Suprapubic skin (tissue), 4 donors: ENCODE results near the gene NDUFS5. TPM values are rescaled to one million over a fixed set of nuclear protein-coding genes. Genes with fewer than 3 reads are reported as not detected.
"Not testable (repeated sequence)": the region's sequence is repeated elsewhere in the genome, so short reads cannot be mapped to it uniquely, and the experiment has no call there.

Source experiments
- DNase-seq, 2 donors: peaks; one replicate each; pipeline ENCODE4 v3.0.0-alpha.2; 2019; ENCODE audit warnings: low spot score in 2 of 2
- H3K27ac ChIP-seq: fragments of 200-600 bp; sonication (generic); one replicate; pipeline ENCODE4 v1.5.1; 2019
- H3K27me3 ChIP-seq: fragments of 200-600 bp; sonication (generic); one replicate; pipeline ENCODE4 v1.5.1; 2019
- H3K36me3 ChIP-seq: fragments of 200-600 bp; sonication (generic); one replicate; pipeline ENCODE4 v1.5.1; 2019
- H3K4me1 ChIP-seq: fragments of 200-600 bp; sonication (generic); one replicate; pipeline ENCODE4 v1.5.1; 2019
- H3K4me3 ChIP-seq: fragments of 200-600 bp; sonication (generic); one replicate; pipeline ENCODE4 v1.5.1; 2019; ENCODE audit warnings: mild to moderate bottlenecking
- H3K9me3 ChIP-seq: fragments of 200-600 bp; sonication (generic); one replicate; pipeline ENCODE4 v1.5.1; 2019
- CTCF ChIP-seq, 2 donors: fragments of 200-600 bp in 1 of 2; fragments of 450-650 bp in 1 of 2; sonication (generic) in 1 of 2; IDR thresholded peaks; one replicate each; pipeline ENCODE4 v1.5.1; 2016 to 2019; ENCODE audit warnings: antibody characterized with exemption in 2 of 2, mild to moderate bottlenecking in 1 of 2, moderate library complexity in 1 of 2
- EP300 ChIP-seq: sonication (generic); formaldehyde crosslinking; IDR thresholded peaks from one replicate; pipeline ENCODE4 v1.6.1; 2017; ENCODE audit warnings: antibody characterized with exemption
- POLR2A ChIP-seq, 2 donors: fragments of 450-650 bp; IDR thresholded peaks; one replicate each; pipeline ENCODE4 v1.6.1; 2017; ENCODE audit warnings: antibody characterized with exemption in 2 of 2, mild to moderate bottlenecking in 2 of 2, moderate library complexity in 2 of 2
- POLR2AphosphoS5 ChIP-seq, 3 donors: sonication (generic); formaldehyde crosslinking; IDR thresholded peaks; one replicate each; pipeline ENCODE4 v1.6.1; 2017; ENCODE audit warnings: antibody characterized with exemption in 3 of 3
- WGBS: methylation state at CpG from one replicate; pipeline ENCODE4 v1.1.5; 2018; 5-methylcytosine and 5-hydroxymethylcytosine counted together
- total RNA-seq, 4 donors: library from RNA; depleted of rRNA; stranded (reverse); fragments of >200 nt; gene quantifications; one replicate each; pipeline ENCODE4 v1.1.0, GENCODE V29; 2016

NDUFS5 gene
- total RNA-seq, 4 donors from 2014 or later = 314 to 371 (median 352) TPM

DNA sequence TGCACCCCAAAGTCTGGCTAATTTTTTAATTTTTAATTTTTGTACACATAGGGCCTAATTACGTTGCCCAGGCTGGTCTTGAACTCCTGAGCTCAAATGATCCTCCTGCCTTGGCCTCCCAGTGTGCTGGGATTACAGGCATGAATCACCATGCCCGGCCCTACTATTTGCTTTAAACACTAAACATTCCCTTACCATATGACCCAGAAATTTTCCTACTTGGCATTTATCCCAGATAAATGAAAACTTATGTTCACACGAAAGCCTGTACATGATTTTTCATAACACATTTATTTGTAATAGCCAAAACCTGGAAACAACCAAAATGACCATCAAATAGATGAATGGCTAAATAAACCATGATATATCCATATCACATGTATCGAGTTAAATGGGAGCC, 35.8 kb downstream of the NDUFS5 start:
- Histone ChIP-seq H3K27ac (no peak overlapping the region), H3K4me1 (no peaks in the 10 kb centered on the region), H3K4me3 (no peak overlapping the region), H3K9me3 (no peaks in the 10 kb centered on the region), H3K36me3 (no peaks in the 10 kb centered on the region), H3K27me3 (no peaks in the 10 kb centered on the region)
- DNase-seq = peak in 1 of 2 donors; percentile 11
- 76% methylated on average over 4 of the region's 4 CpGs for WGBS
- TF ChIP-seq EP300 = no peak
- TF ChIP-seq POLR2A (IDR thresholded peaks at IDR 0.05) = no peak
- TF ChIP-seq POLR2AphosphoS5 (IDR thresholded peaks at IDR 0.05) = no peak
- TF ChIP-seq CTCF (IDR thresholded peaks at IDR 0.05) = no peak

GRCh38 chr1:39063191-39063590, 37.0 kb downstream of the NDUFS5 start:
- WGBS = 63% methylated on average over 7 of the region's 7 CpGs
- no peak for DNase-seq
- Histone ChIP-seq H3K27ac (no peak overlapping the region), H3K9me3 (no peaks in the 10 kb centered on the region), H3K4me3 (no peak overlapping the region), H3K27me3 (no peaks in the 10 kb centered on the region), H3K4me1 (no peaks in the 10 kb centered on the region), H3K36me3 (no peaks in the 10 kb centered on the region)
- no peak for TF ChIP-seq EP300
- TF ChIP-seq POLR2A (IDR thresholded peaks at IDR 0.05) = no peak
- TF ChIP-seq CTCF (IDR thresholded peaks at IDR 0.05) = no peak
- TF ChIP-seq POLR2AphosphoS5 (IDR thresholded peaks at IDR 0.05) = no peak

DNA sequence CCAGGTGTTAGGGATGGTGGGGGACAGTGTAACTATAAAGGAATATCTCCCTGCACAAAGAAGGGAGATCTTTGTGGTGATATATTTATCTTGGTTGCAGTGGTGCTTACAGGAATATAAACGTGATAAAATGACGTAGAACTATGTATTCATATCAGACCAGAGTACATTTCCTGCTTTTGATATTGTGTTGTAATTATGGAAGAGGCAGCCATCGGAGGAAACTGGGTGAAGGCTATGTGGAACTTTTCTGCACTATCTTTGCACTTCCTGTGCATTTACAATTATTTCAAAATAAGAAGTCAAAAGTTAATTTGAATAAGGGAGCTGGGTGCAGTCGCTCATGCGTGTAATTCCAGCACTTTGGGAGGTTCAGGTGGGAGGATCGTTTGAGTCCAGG, 37.6 kb downstream of the NDUFS5 start:
- Histone ChIP-seq H3K27ac (no peak overlapping the region), H3K4me3 (no peak overlapping the region)
- WGBS = 70% methylated on average over 6 of the region's 6 CpGs

DNA sequence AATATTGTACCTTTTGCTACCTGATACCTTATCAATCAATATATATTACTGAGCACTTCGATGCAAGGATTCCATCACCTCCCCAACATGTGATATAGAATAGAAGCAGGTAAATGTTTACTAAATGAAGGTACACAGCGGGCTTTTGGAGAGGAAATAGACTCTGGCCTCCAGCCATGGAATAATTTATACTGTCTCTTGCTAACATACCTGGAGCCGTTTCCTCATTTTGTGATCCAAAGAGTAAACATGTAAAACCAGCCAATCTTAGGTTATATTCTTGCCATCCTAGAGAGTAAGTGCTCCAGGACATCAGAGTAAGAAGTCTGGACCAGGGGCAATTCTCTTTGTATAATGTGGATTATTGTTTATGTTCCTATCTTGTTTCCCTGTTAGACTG, 39.4 kb downstream of the NDUFS5 start:
- DNase-seq = no peak
- Histone ChIP-seq H3K4me3 (no peak overlapping the region), H3K27me3 (no peaks in the 10 kb centered on the region), H3K36me3 (no peaks in the 10 kb centered on the region), H3K27ac (no peak overlapping the region), H3K9me3 (no peaks in the 10 kb centered on the region), H3K4me1 (no peaks in the 10 kb centered on the region)
- no peak for TF ChIP-seq POLR2A (IDR thresholded peaks at IDR 0.05)
- no peak for TF ChIP-seq POLR2AphosphoS5 (IDR thresholded peaks at IDR 0.05)
- TF ChIP-seq CTCF (IDR thresholded peaks at IDR 0.05) = no peak
- TF ChIP-seq EP300 = no peak
- 42% methylated on average over 3 of the region's 3 CpGs for WGBS

More for the DNA sequence above, 37.6 kb downstream of the NDUFS5 start:
- Histone ChIP-seq H3K27me3 (no peaks in the 10 kb centered on the region), H3K36me3 (no peaks in the 10 kb centered on the region), H3K9me3 (no peaks in the 10 kb centered on the region), H3K4me1 (no peaks in the 10 kb centered on the region)
- TF ChIP-seq POLR2A (IDR thresholded peaks at IDR 0.05) (no peak), EP300 (no peak), POLR2AphosphoS5 (IDR thresholded peaks at IDR 0.05) (no peak), CTCF (IDR thresholded peaks at IDR 0.05) (no peak)
- no peak for DNase-seq

- H3K4me1 ChIP-seq, H3K27ac ChIP-seq, DNase-seq, H3K9me3 ChIP-seq, H3K27me3 ChIP-seq, H3K4me3 ChIP-seq, H3K36me3 ChIP-seq: not testable (repeated sequence)
- 98% methylated on average over 7 of the region's 7 CpGs for WGBS
Observed at GRCh38 chr1:39068227-39068626, 42.1 kb downstream of the NDUFS5 start.

- not testable (repeated sequence) for H3K27ac ChIP-seq
Observed at GRCh38 chr1:39071557-39071956, 45.4 kb downstream of the NDUFS5 start.

More at GRCh38 chr1:39071557-39071956, 45.4 kb downstream of the NDUFS5 start:
- not testable (repeated sequence) for H3K27me3 ChIP-seq, H3K4me1 ChIP-seq, DNase-seq, H3K4me3 ChIP-seq, H3K36me3 ChIP-seq, H3K9me3 ChIP-seq
